Posterior cingulate gyrus (tissue), 11 donors: ENCODE results near the gene TBC1D17.

Experiments used
- DNase-seq, 10 donors: peaks; one replicate each; pipeline versions ENCODE4 v3.0.0 to v3.0.0-alpha.2; 2020 to 2021; ENCODE audit warnings: mixed read lengths in 3 of 10
- intact Hi-C: fragments of 100-400 bp; cut with DNase I; formaldehyde crosslinking; loops from one replicate; pipeline ENCODE4 v1.15.1; 2023

The TBC1D17 gene

GRCh38 chr19:49847731-49848696 is 29.5 kb upstream of the TBC1D17 start:
- no peak for DNase-seq
- intact Hi-C loops: no loop called here

- no peak for DNase-seq
- intact Hi-C loops: no loop called here
Measured at GRCh38 chr19:49848938-49849337, 28.6 kb upstream of the TBC1D17 start.

DNA sequence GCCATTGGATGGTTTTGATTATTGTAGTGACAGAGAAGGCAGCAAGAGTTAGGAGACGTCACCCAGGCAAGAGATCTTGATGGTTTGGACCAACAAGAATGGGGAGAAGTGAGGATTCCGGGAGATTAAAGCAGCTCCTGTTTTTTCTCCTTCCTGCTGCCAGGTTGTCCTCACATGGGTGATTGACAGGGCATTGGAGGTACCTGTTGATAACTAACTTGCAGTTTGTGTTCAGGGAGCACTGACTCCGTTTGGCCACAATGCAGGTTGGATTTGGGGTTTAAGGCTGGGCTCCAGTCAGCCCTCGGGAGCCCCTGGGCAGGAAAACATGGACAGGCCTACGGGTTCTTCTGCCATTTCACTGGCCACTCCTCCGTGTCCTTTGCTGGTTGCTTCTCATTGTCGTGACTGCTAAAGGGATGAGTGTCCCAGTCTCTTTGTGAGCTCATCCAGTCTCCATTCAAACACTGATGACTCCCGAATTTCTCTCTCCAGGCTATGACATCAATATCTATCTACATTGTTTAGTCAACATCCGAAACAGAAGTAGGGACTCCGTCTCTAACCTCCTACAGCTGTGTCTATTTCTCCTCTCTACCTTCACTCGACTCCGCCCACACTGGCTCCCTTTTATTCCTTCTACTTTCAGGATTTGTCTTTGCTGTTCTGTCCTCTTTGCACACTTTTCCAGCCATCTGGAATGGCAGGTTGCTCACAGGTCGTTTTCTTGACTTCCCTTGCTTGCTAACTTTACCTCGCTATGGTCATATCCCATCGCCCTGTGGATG is 27.9 kb upstream of the TBC1D17 start:
- no peak for DNase-seq

GRCh38 chr19:49850221-49850486 is 27.3 kb upstream of the TBC1D17 start:
- no peak for DNase-seq
- intact Hi-C loops: loop anchor here (1.0 to 5.0 kb wide), 2 partner anchors 27 to 33 kb away; partner anchors contain the start of genes AKT1S1, MED25 and TBC1D17

More for the DNA sequence above, 27.9 kb upstream of the TBC1D17 start:
- intact Hi-C loops: loop anchor here (1.0 to 5.0 kb wide), 2 partner anchors 28 to 32 kb away; partner anchors contain the start of genes AKT1S1, MED25 and TBC1D17

DNA sequence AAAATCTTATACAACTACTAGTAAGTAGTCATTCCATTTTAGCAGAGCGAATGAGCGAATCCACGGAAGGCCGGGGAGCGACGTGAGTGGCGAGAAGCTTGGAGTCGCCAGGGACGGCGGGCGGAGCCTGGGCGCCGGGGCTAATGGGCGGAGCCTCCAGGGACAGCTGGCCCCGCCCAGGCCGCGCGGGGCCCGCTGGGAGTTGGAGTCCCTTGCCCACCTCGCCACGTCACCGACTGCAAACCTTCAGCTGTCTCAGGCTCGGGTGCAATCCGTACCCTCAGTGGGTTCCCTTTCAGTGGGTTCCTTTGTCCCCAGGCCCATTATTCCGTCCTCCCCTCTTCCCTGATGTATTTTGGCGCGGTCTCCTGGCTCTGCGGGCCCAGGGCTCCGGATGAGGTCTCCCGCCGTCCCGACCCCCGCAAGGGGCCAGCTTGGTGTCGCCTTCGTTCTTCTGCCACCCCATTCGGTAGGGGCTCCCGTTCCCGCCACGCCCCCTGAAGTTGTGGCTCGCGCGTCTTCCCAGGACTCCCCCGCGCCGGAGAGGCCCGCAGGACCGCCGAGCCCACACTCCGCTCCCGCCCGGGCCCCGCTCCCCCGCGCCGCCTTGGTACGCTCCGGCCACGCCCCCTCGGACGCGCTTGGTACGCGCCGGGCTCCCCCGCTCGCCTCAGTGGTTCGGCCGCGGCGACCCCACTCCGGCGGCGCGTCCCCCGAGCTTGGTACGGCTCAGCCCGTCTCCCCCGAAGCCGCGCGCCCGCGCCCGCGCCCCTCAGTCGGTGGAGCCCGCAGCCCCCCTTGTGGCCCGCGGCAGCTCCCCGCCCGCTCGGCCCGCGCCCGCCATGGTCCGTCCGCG is 26.8 kb upstream of the TBC1D17 start, which contains the start of gene PTOV1:
Gene PTOV1 (plus strand): TSS at position 673 of the 856 bp plus-strand sequence.
- peak; percentile 90 to 99 (median 95) for DNase-seq

DNA sequence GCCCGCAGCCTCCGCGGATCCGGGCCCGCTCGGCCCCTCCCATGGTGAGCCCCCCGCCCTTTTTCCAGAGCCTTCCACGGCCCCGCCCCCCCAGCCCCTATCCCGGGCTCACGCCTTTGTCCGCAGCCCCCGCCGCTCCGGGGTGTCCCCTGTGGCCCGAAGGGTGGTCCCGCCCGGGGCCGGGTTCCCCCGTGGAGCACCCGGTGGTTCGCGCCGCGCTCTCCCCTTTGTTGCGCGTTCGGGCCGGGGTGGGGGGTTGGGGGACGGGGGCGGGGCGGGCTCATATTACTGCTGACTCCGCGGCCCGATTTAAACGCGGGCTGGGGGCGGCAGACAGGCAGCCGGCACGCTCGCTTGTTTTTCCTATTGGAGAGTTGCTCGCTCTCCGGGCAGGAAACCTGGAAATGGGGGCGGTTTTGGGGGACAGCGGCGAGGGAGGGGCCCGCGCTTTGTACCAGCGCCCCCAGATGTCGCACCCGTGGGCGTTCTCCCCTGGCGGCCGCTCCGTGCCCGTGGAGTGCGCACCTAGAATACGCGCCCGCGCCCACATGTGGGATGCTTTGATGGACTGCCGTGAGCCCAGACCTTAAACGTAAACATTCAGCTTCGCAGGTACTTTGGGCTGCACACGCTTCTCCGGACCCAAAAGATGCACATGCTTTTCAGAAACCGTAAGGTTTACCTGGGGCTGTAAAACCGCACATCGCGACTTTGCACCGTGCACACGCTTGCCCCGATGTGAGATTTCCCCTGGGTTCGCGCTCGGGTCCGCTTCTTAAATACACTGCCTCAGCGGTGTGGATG is 25.8 kb upstream of the TBC1D17 start:
- no peak for DNase-seq
- intact Hi-C loops: loop anchor here (5.0 kb wide), 1 partner anchor 34 kb away; the partner anchor contains the start of gene MED25

More for the DNA sequence above, 26.8 kb upstream of the TBC1D17 start, which contains the start of gene PTOV1:
- intact Hi-C loops: loop anchor here (1.0 to 5.0 kb wide), 2 partner anchors 27 to 33 kb away; partner anchors contain the start of genes AKT1S1, MED25 and TBC1D17

DNA sequence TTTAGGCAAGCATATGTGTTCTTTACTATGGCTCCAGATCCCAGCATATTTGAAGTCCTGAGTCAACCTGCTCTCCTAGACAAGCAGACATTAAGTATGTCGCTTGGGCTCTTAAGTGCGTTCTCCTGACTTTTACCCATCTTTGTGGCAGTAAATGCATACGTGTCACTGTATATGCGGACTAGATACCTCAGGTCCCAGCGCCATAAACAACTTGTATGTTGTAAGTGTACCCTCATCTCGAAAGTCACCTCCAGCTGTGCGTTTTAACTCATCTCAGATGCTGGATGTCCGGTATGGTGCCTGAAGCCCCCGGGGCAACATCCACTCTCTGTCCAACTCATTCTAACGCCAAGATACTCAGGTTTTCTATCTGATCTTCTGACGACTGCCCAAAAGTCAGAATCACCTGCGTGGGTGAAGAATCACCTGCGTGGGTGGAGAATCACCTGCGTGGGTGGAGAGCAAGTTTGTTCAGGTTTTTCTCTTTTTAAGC is 24.8 kb upstream of the TBC1D17 start:
- DNase-seq: no peak
- intact Hi-C loops: loop anchor here (5.0 kb wide), 1 partner anchor 35 kb away; the partner anchor contains the start of gene MED25

DNA sequence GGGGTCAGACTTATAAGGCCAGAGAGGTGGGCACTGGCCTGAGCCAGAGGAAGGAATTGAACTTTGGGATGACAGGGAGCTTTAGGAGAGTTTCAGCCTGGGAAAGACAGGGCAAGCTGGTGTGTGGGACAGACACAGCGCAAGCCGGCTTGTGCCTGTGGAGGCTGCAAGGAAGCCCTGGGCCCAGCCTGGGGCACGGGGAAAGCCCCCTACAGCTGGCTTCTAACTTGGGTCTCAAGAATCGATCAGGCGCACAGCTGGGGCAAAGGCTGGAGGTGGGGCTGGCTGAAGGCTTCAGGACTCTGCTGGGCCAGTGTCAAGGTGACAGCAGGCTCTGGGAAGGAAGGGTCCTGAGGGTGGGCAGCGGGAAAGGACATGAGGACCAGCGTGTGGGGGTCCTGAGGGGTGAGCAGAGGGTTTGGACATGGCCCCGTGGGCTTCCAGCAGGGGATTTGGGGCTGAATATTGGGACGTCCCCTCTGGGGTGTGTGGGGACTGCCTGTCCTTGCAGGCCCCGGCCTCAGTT is 23.6 kb upstream of the TBC1D17 start:
- intact Hi-C loops: loop anchor here (5.0 kb wide), 1 partner anchor 37 kb away; the partner anchor contains the start of gene MED25
- DNase-seq: no peak

DNA sequence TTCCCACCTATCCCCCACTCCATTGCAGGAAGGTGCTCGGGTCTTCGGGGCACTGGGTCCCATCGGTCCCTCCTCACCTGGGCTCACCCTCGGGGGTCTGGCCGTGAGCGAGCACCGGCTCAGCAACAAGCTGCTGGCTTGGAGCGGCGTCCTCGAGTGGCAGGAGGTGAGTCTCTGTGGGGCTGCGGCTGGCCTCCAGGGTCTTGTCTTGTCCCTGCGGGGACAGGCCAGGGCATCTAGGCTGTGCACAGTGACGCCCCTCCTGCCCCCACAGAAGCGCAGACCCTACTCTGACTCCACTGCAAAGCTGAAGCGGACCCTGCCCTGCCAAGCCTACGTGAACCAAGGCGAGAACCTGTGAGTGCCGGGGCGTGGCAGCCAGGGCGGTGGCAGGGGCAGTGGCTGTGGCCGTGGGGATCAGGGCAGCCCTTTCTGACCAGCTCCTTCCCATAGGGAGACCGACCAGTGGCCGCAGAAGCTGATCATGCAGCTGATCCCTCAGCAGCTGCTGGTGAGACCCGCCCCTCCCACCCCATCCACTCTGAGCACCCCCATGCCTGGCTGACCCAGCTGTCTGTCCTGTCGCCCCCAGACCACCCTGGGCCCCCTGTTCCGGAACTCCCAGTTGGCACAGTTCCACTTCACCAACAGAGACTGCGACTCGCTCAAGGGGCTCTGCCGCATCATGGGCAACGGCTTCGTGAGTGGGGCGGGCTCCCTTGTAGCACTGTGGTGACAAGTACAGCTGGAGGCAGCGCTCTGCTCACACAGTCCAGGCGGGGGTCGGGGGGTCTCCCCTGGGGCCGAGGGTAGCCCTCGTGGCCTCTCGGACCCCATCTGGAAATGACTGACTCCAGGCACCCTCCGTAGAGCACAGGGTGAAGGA is 22.9 kb upstream of the TBC1D17 start:
- DNase-seq: no peak
- intact Hi-C loops: loop anchor here (5.0 kb wide), 1 partner anchor 37 kb away; the partner anchor contains the start of gene MED25

DNA sequence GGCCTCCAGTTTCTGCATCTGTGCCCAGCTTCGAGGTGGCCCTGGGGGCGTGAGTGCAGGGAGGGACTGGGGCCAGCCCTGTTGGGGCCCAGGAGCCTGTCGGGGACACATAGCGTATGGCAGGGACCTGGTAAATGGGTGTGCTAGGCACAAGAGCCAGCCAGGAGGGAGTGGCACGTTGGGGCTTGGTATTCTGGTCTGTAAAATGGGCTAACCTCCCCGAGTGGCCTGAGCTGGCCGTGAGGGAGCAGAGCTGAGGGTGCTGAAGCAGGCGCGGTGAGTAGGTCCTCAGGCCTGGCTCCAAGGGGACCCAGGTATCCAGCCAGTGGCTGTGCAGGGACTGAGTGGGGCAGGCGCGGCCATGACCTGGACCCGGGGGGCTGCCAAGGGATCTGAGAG is 22.2 kb upstream of the TBC1D17 start:
- DNase-seq: no peak
- intact Hi-C loops: no loop called here

- intact Hi-C loops: no loop called here
Measured at GRCh38 chr19:49855676-49856573, 21.6 kb upstream of the TBC1D17 start.

GRCh38 chr19:49856574-49857021 is 20.9 kb upstream of the TBC1D17 start:
- intact Hi-C loops: no loop called here
- DNase-seq: peak in 2 of 10 donors; percentile 20 to 70

More at GRCh38 chr19:49855676-49856573, 21.6 kb upstream of the TBC1D17 start:
- DNase-seq: peak in 1 of 10 donors; percentile 65

DNA sequence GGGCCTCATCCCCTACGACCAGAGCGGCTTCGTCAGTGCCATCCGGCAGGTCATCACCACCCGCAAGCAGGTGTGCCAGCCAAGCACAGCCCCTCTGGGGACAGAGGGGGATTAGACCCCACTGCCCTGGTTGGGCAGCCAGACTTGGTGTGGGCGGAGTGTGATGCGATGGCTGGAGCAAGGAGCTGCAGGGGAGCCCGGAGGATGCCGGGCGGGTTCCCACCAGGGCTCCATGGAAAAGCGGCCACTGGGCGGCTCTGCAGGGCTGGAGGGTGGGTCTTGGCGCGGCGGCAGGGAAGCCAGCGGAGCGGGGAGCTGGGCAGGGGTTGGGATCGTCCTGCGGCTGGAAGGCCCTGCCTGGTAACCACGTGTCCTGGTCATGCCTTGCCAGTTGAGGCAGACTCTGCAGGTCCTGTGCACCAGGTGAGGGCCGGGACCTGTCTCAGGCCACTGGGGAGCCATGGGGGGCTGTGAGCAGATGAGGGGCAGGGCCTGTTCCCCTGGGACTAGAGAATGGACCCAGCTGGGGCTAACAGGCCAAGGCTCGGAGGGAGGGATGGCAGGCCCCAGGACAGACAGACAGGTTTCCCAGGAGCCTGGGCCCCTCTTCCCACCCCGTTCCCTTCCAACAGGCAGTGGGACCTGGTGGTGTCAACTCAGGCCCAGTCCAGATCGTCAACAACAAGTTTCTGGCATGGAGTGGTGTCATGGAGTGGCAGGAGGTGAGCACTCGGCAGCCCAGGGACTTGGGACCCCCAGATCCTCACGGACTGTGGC is 20.3 kb upstream of the TBC1D17 start:
- intact Hi-C loops: no loop called here
- peak in 2 of 10 donors; percentile 25 to 54 for DNase-seq

DNA sequence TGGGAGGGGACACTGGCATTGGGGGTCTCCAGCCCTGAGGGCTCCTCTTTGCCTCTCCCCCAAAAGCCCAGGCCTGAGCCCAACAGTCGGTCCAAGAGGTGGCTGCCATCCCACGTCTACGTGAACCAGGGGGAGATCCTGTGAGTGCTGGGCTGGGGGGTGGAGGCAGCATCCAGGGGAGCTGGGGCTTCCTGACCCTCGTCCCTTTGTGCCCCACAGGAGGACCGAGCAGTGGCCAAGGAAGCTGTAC is 19.7 kb upstream of the TBC1D17 start:
- peak in 1 of 10 donors; percentile 63 for DNase-seq
- intact Hi-C loops: no loop called here

DNA sequence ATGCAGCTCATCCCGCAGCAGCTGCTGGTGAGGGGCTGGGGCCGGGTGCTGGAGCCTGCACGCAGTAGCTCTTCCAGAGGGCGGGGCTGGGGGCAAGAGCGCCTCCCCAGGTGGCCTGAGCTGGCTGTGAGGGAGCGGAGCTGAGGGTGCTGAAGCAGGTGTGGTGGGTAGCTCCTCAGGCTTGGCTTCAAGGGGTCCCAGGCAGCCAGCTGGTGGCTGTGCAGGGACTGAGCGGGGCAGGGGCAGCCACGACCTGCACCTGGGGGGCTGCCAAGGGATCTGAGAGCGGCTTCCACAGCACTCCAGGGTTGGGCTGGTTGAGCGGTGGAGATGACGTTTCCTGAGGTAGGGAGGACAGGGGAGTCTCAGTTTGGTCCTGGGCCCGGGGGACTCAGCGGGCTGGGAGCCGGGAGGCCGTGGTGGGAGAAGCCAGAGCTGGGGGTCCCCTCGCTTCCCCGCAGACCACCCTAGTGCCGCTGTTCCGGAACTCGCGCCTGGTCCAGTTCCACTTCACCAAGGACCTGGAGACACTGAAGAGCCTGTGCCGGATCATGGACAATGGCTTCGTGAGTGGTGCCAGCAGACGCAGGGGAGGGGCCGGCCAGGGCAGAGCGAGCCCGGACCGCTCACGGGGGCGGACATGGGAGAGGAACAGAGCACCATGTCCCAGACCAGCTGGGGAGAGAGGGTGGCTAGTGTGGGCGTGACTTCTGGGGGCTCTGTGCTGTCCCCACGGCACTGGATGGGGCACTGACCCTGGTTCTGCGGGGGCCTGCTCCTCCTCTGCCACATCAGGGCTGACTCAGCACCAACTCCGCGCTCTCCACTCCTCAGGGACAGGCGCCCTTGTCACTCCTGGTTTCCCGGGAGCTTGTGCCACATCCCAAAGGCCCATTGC is 19.2 kb upstream of the TBC1D17 start:
- peak in 5 of 10 donors; percentile 38 to 93 (median 69) for DNase-seq
- intact Hi-C loops: no loop called here
